Measurements from ENCODE around the gene PCA3.

GRCh38 chr9:76787677-76788076 lies 23.4 kb downstream of the PCA3 start:
- TF ChIP-seq TAF1 (IDR thresholded peaks at IDR 0.05; ENCODE audit: low read depth): no peak
- TF ChIP-seq TCF12 (IDR thresholded peaks at IDR 0.05; ENCODE audit: low read depth): no peak
- no peak for TF ChIP-seq REST (IDR thresholded peaks at IDR 0.05; ENCODE audit: low read depth)
- TF ChIP-seq EP300 (IDR thresholded peaks at IDR 0.05; ENCODE audit: borderline replicate concordance): no peak
- no peak for TF ChIP-seq RAD21 (IDR thresholded peaks at IDR 0.05; ENCODE audit: low read depth)
- TF ChIP-seq ZBTB7A (IDR thresholded peaks at IDR 0.05; ENCODE audit: low read depth): no peak
- TF ChIP-seq MAX (IDR thresholded peaks at IDR 0.05): no peak
- no peak for TF ChIP-seq NFIC (IDR thresholded peaks at IDR 0.05)
- TF ChIP-seq CREB1 (IDR thresholded peaks at IDR 0.05; ENCODE audit: low read depth): no peak
